ENCODE results near the gene AFTPH. TPM values are rescaled to one million over a fixed set of nuclear protein-coding genes. Genes with fewer than 3 reads are reported as not detected.

Gene AFTPH
- total and polyA plus RNA-seq, 9 of the 15 experiments (the other 6 are each of a cell fraction or from before 2014, with no cell fraction given): 8.0 to 26.2 (median 13.8) TPM

GRCh38 chr2:64523666-64524603 lies at the start of gene AFTPH (continued):
- no peak for TF ChIP-seq RNF219 (CRISPR knock-in tag; IDR thresholded peaks at IDR 0.05)
- TF ChIP-seq ZBTB1 (CRISPR knock-in tag; IDR thresholded peaks at IDR 0.05; ENCODE audit: borderline replicate concordance, low read depth): 0 out of 2 replicates have a peak, but pooled peaks have one; percentile 34
- no peak for TF ChIP-seq THRB (CRISPR knock-in tag; conservative IDR thresholded peaks at IDR 0.05)
- 0 out of 2 replicates have a peak, but pooled peaks have one; percentile 19 for TF ChIP-seq NCOA1 (IDR thresholded peaks at IDR 0.05; ENCODE audit: low read depth)
- TF ChIP-seq HMBOX1 (IDR thresholded peaks at IDR 0.05): no peak
- TF ChIP-seq HLTF (IDR thresholded peaks at IDR 0.05): no peak
- TF ChIP-seq CBX3 (IDR thresholded peaks at IDR 0.05; ENCODE audit: borderline replicate concordance in 1 of 2, low read length in 2 of 2): no peak; a peak in 1 of 3 replicates
- no peak for TF ChIP-seq ZNF583 (CRISPR knock-in tag; IDR thresholded peaks at IDR 0.05)
- TF ChIP-seq NFYB (IDR thresholded peaks at IDR 0.05; ENCODE audit: extremely low read depth, insufficient read length): no peak
- no peak for TF ChIP-seq NUFIP1 (IDR thresholded peaks at IDR 0.05; ENCODE audit: partially characterized antibody)
- TF ChIP-seq ZNF41 (CRISPR knock-in tag; conservative IDR thresholded peaks at IDR 0.05): no peak
- TF ChIP-seq MBD2 (IDR thresholded peaks at IDR 0.05; ENCODE audit: borderline replicate concordance, low read depth): no peak; the same call in 1 of the 2 replicates
- no peak for TF ChIP-seq TCFL5 (CRISPR knock-in tag; conservative IDR thresholded peaks at IDR 0.05)
- peak; percentile 83 for TF ChIP-seq ELF1 (tag; IDR thresholded peaks at IDR 0.05)
- no peak for TF ChIP-seq ZNF197 (CRISPR knock-in tag; IDR thresholded peaks at IDR 0.05; ENCODE audit: low read depth)
- TF ChIP-seq ZNF830 (CRISPR knock-in tag; IDR thresholded peaks at IDR 0.05): no peak
- no peak for TF ChIP-seq PURB (CRISPR knock-in tag; IDR thresholded peaks at IDR 0.05; ENCODE audit: low read depth)
- peak; percentile 73; the same call in 1 of the 2 replicates for TF ChIP-seq ETV5 (CRISPR knock-in tag; IDR thresholded peaks at IDR 0.05; ENCODE audit: low read depth)
- no peak for TF ChIP-seq EZH2 (IDR thresholded peaks at IDR 0.05; ENCODE audit: borderline replicate concordance, low read depth, low read length)
- no peak for TF ChIP-seq ZNF551 (CRISPR knock-in tag; IDR thresholded peaks at IDR 0.05)
- TF ChIP-seq CREB1 (IDR thresholded peaks at IDR 0.05): peak; percentile 94
- TF ChIP-seq CREB1 (CRISPR knock-in tag; IDR thresholded peaks at IDR 0.05): peak; percentile 96
- 0 out of 2 replicates have a peak, but pooled peaks have one; percentile 19 for TF ChIP-seq ZKSCAN1 (IDR thresholded peaks at IDR 0.05; ENCODE audit: low read depth, low read length)
- no peak for TF ChIP-seq ZBTB34 (CRISPR knock-in tag; IDR thresholded peaks at IDR 0.05)

Data from K562 (cell line).